Measurements from ENCODE around the gene PTEN. TPM values are rescaled to one million over a fixed set of nuclear protein-coding genes. Genes with fewer than 3 reads are reported as not detected.

The PTEN gene
- polyA plus RNA-seq, 2 donors: 18.2 to 25.2 TPM

- peaks cover 0 to 2% of the 10 kb centered on the region in 2 donors for H3K36me3 ChIP-seq (ENCODE audit: control insufficient read depth in 2 of 2, insufficient read depth in 2 of 2, low read length in 1 of 2)
- WGBS, 2 donors: 26 to 76% methylated on average over 2 of the region's 2 CpGs
- H3K4me1 ChIP-seq (ENCODE audit: control insufficient read depth in 2 of 2, insufficient read depth in 2 of 2, low read length in 1 of 2): no peaks in the 10 kb centered on the region
- H3K27ac ChIP-seq (ENCODE audit: low read depth in 2 of 2, low read length in 1 of 2): no peak overlapping the region
- no peaks in the 10 kb centered on the region for H3K9me3 ChIP-seq (ENCODE audit: control insufficient read depth in 2 of 2, insufficient read depth in 1 of 2, low read depth in 1 of 2, low read length in 1 of 2)
- H3K4me3 ChIP-seq (ENCODE audit: low read depth in 1 of 2, low read length in 2 of 2): no peak overlapping the region
- no peaks in the 10 kb centered on the region for H3K27me3 ChIP-seq (ENCODE audit: control insufficient read depth in 1 of 2, insufficient read depth in 2 of 2, low read length in 2 of 2)
These were observed 89.2 kb downstream of the PTEN start for GRCh38 chr10:87952612-87953011.

GRCh38 chr10:87956055-87956454, 92.6 kb downstream of the PTEN start:
- Histone ChIP-seq H3K4me3 (ENCODE audit: low read depth in 1 of 2, low read length in 2 of 2) (no peak overlapping the region), H3K27me3 (ENCODE audit: control insufficient read depth in 1 of 2, insufficient read depth in 2 of 2, low read length in 2 of 2) (no peaks in the 10 kb centered on the region), H3K9me3 (ENCODE audit: control insufficient read depth in 2 of 2, insufficient read depth in 1 of 2, low read depth in 1 of 2, low read length in 1 of 2) (no peaks in the 10 kb centered on the region), H3K27ac (ENCODE audit: low read depth in 2 of 2, low read length in 1 of 2) (no peak overlapping the region), H3K36me3 (ENCODE audit: control insufficient read depth in 2 of 2, insufficient read depth in 2 of 2, low read length in 1 of 2) (peaks cover 0 to 2% of the 10 kb centered on the region in 2 donors), H3K4me1 (ENCODE audit: control insufficient read depth in 2 of 2, insufficient read depth in 2 of 2, low read length in 1 of 2) (no peaks in the 10 kb centered on the region)

GRCh38 chr10:87957702-87958101, 94.3 kb downstream of the PTEN start:
- Histone ChIP-seq H3K27ac (ENCODE audit: low read depth in 2 of 2, low read length in 1 of 2) (no peak overlapping the region), H3K4me1 (ENCODE audit: control insufficient read depth in 2 of 2, insufficient read depth in 2 of 2, low read length in 1 of 2) (no peaks in the 10 kb centered on the region), H3K9me3 (ENCODE audit: control insufficient read depth in 2 of 2, insufficient read depth in 1 of 2, low read depth in 1 of 2, low read length in 1 of 2) (no peaks in the 10 kb centered on the region), H3K36me3 (ENCODE audit: control insufficient read depth in 2 of 2, insufficient read depth in 2 of 2, low read length in 1 of 2) (peaks cover 0 to 2% of the 10 kb centered on the region in 2 donors), H3K4me3 (ENCODE audit: low read depth in 1 of 2, low read length in 2 of 2) (no peak overlapping the region), H3K27me3 (ENCODE audit: control insufficient read depth in 1 of 2, insufficient read depth in 2 of 2, low read length in 2 of 2) (no peaks in the 10 kb centered on the region)
- 81 to 84% methylated on average over 5 of the region's 5 CpGs for WGBS, 2 donors

- WGBS, 2 donors: 76 to 87% methylated on average over 4 of the region's 4 CpGs
- H3K27ac ChIP-seq (ENCODE audit: low read depth in 2 of 2, low read length in 1 of 2): no peak overlapping the region
These were observed 96.8 kb downstream of the PTEN start for GRCh38 chr10:87960230-87960629.

GRCh38 chr10:87961314-87961713, 97.9 kb downstream of the PTEN start:
- H3K4me1 ChIP-seq (ENCODE audit: control insufficient read depth in 2 of 2, insufficient read depth in 2 of 2, low read length in 1 of 2): no peaks in the 10 kb centered on the region
- no peak overlapping the region for H3K4me3 ChIP-seq (ENCODE audit: low read depth in 1 of 2, low read length in 2 of 2)
- WGBS, 2 donors: 46 to 64% methylated on average over 2 of the region's 2 CpGs
- H3K36me3 ChIP-seq (ENCODE audit: control insufficient read depth in 2 of 2, insufficient read depth in 2 of 2, low read length in 1 of 2): no peaks in the 10 kb centered on the region
- H3K27ac ChIP-seq (ENCODE audit: low read depth in 2 of 2, low read length in 1 of 2): no peak overlapping the region
- no peaks in the 10 kb centered on the region for H3K27me3 ChIP-seq (ENCODE audit: control insufficient read depth in 1 of 2, insufficient read depth in 2 of 2, low read length in 2 of 2)
- no peaks in the 10 kb centered on the region for H3K9me3 ChIP-seq (ENCODE audit: control insufficient read depth in 2 of 2, insufficient read depth in 1 of 2, low read depth in 1 of 2, low read length in 1 of 2)

More at GRCh38 chr10:87960230-87960629, 96.8 kb downstream of the PTEN start:
- no peak overlapping the region for H3K4me3 ChIP-seq (ENCODE audit: low read depth in 1 of 2, low read length in 2 of 2)
- H3K9me3 ChIP-seq (ENCODE audit: control insufficient read depth in 2 of 2, insufficient read depth in 1 of 2, low read depth in 1 of 2, low read length in 1 of 2): no peaks in the 10 kb centered on the region
- H3K36me3 ChIP-seq (ENCODE audit: control insufficient read depth in 2 of 2, insufficient read depth in 2 of 2, low read length in 1 of 2): no peaks in the 10 kb centered on the region
- H3K4me1 ChIP-seq (ENCODE audit: control insufficient read depth in 2 of 2, insufficient read depth in 2 of 2, low read length in 1 of 2): no peaks in the 10 kb centered on the region
- H3K27me3 ChIP-seq (ENCODE audit: control insufficient read depth in 1 of 2, insufficient read depth in 2 of 2, low read length in 2 of 2): no peaks in the 10 kb centered on the region

- Histone ChIP-seq H3K27me3 (ENCODE audit: control insufficient read depth in 1 of 2, insufficient read depth in 2 of 2, low read length in 2 of 2) (no peaks in the 10 kb centered on the region), H3K27ac (ENCODE audit: low read depth in 2 of 2, low read length in 1 of 2) (no peak overlapping the region), H3K4me1 (ENCODE audit: control insufficient read depth in 2 of 2, insufficient read depth in 2 of 2, low read length in 1 of 2) (no peaks in the 10 kb centered on the region), H3K4me3 (ENCODE audit: low read depth in 1 of 2, low read length in 2 of 2) (no peak overlapping the region), H3K9me3 (ENCODE audit: control insufficient read depth in 2 of 2, insufficient read depth in 1 of 2, low read depth in 1 of 2, low read length in 1 of 2) (no peaks in the 10 kb centered on the region), H3K36me3 (ENCODE audit: control insufficient read depth in 2 of 2, insufficient read depth in 2 of 2, low read length in 1 of 2) (no peaks in the 10 kb centered on the region)
- 62 to 71% methylated on average over 2 of the region's 2 CpGs for WGBS, 2 donors
These were observed 103.0 kb downstream of the PTEN start for GRCh38 chr10:87966459-87966858.

GRCh38 chr10:87973635-87974034, 110.2 kb downstream of the PTEN start:
- Histone ChIP-seq H3K4me1 (ENCODE audit: control insufficient read depth in 2 of 2, insufficient read depth in 2 of 2, low read length in 1 of 2) (no peaks in the 10 kb centered on the region), H3K9me3 (ENCODE audit: control insufficient read depth in 2 of 2, insufficient read depth in 1 of 2, low read depth in 1 of 2, low read length in 1 of 2) (no peaks in the 10 kb centered on the region), H3K4me3 (ENCODE audit: low read depth in 1 of 2, low read length in 2 of 2) (no peak overlapping the region)

GRCh38 chr10:87974130-87974529, 110.7 kb downstream of the PTEN start:
- no peaks in the 10 kb centered on the region for H3K9me3 ChIP-seq (ENCODE audit: control insufficient read depth in 2 of 2, insufficient read depth in 1 of 2, low read depth in 1 of 2, low read length in 1 of 2)
- H3K27me3 ChIP-seq (ENCODE audit: control insufficient read depth in 1 of 2, insufficient read depth in 2 of 2, low read length in 2 of 2): no peaks in the 10 kb centered on the region
- 84 to 89% methylated on average over 3 of the region's 3 CpGs for WGBS, 2 donors
- H3K4me1 ChIP-seq (ENCODE audit: control insufficient read depth in 2 of 2, insufficient read depth in 2 of 2, low read length in 1 of 2): no peaks in the 10 kb centered on the region
- no peak overlapping the region for H3K27ac ChIP-seq (ENCODE audit: low read depth in 2 of 2, low read length in 1 of 2)
- no peak overlapping the region for H3K4me3 ChIP-seq (ENCODE audit: low read depth in 1 of 2, low read length in 2 of 2)
- no peaks in the 10 kb centered on the region for H3K36me3 ChIP-seq (ENCODE audit: control insufficient read depth in 2 of 2, insufficient read depth in 2 of 2, low read length in 1 of 2)

More at GRCh38 chr10:87973635-87974034, 110.2 kb downstream of the PTEN start:
- Histone ChIP-seq H3K36me3 (ENCODE audit: control insufficient read depth in 2 of 2, insufficient read depth in 2 of 2, low read length in 1 of 2) (no peaks in the 10 kb centered on the region), H3K27ac (ENCODE audit: low read depth in 2 of 2, low read length in 1 of 2) (no peak overlapping the region), H3K27me3 (ENCODE audit: control insufficient read depth in 1 of 2, insufficient read depth in 2 of 2, low read length in 2 of 2) (no peaks in the 10 kb centered on the region)

GRCh38 chr10:87974769-87975168, 111.3 kb downstream of the PTEN start:
- 91 to 96% methylated on average over 1 of the region's 1 CpG for WGBS, 2 donors
- Histone ChIP-seq H3K4me1 (ENCODE audit: control insufficient read depth in 2 of 2, insufficient read depth in 2 of 2, low read length in 1 of 2) (no peaks in the 10 kb centered on the region), H3K9me3 (ENCODE audit: control insufficient read depth in 2 of 2, insufficient read depth in 1 of 2, low read depth in 1 of 2, low read length in 1 of 2) (no peaks in the 10 kb centered on the region), H3K4me3 (ENCODE audit: low read depth in 1 of 2, low read length in 2 of 2) (no peak overlapping the region), H3K27ac (ENCODE audit: low read depth in 2 of 2, low read length in 1 of 2) (no peak overlapping the region), H3K36me3 (ENCODE audit: control insufficient read depth in 2 of 2, insufficient read depth in 2 of 2, low read length in 1 of 2) (no peaks in the 10 kb centered on the region), H3K27me3 (ENCODE audit: control insufficient read depth in 1 of 2, insufficient read depth in 2 of 2, low read length in 2 of 2) (no peaks in the 10 kb centered on the region)

GRCh38 chr10:87976101-87976743, 112.8 kb downstream of the PTEN start:
- H3K27ac ChIP-seq (ENCODE audit: low read depth in 2 of 2, low read length in 1 of 2): no peak overlapping the region
- no peaks in the 10 kb centered on the region for H3K9me3 ChIP-seq (ENCODE audit: control insufficient read depth in 2 of 2, insufficient read depth in 1 of 2, low read depth in 1 of 2, low read length in 1 of 2)
- H3K27me3 ChIP-seq (ENCODE audit: control insufficient read depth in 1 of 2, insufficient read depth in 2 of 2, low read length in 2 of 2): no peaks in the 10 kb centered on the region
- H3K4me1 ChIP-seq (ENCODE audit: control insufficient read depth in 2 of 2, insufficient read depth in 2 of 2, low read length in 1 of 2): no peaks in the 10 kb centered on the region
- H3K36me3 ChIP-seq (ENCODE audit: control insufficient read depth in 2 of 2, insufficient read depth in 2 of 2, low read length in 1 of 2): no peaks in the 10 kb centered on the region
- H3K4me3 ChIP-seq (ENCODE audit: low read depth in 1 of 2, low read length in 2 of 2): no peak overlapping the region
- WGBS, 2 donors: 55 to 61% methylated on average over 4 of the region's 4 CpGs
